GM21619 (cell line): ENCODE data around the gene HOXA7.

Experiments
- ATAC-seq: cut with Tn5 transposase; IDR thresholded peaks from one replicate; pipeline ENCODE4 v1.9.1; 2021; ENCODE audit not compliant: unreplicated experiment

The HOXA7 gene

DNA sequence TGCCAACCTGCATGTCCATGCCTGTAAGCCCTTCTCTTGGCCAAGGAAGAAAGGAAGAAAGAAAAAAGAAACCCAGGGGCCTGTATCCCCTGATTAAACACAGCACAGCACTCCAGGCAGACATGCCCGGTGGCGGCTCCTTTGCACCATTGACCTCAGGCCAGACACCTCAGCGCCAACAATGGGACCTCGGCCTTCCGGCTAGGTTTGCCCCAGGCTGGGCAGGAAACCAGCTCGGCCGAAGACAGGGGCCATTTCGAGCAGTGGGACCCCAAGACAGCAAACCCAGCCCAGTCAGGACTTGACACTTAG lies 14.8 kb upstream of the HOXA7 start:
- no peak for ATAC-seq

DNA sequence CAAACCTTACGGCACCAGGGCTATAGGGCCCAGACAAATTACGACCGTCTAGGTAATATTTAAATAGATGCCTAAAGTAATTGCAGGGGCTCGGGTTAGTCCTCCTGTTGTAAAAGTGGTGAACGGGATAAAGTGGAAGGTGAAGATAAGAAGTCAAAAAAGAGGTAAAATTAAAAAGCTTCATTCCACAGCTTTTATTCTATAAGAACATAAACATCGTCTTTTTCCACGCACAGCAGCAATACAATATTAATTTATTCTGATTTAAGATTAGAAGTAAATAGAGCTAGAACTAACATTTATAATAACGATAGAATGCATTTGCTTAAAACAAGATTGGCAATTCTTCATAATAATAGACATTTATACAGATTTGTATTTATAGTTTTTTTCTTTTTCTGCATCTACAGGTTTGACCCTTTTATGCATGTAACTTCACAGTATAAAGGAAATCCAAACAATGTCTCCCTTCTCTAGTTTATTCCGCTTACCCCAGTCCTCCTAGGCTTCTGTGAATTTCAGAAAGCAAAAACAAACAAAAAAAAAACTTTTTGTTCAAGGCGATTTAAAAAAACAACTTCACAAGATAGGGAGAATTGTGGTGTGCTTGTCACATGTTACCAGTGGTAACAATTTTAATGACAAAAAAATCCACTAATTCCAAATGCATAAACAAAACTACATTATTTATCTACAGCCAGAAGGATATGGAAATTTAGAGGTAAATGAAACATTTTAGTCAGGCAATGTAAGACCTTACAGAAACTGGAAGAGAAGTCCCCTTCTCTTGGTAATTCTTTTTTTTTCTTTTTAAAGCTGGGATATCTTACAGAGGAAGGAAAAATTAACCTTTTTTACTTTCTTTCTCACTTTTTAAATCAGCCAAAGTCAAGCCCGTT lies 14.2 kb upstream of the HOXA7 start:
- ATAC-seq, result no peak

DNA sequence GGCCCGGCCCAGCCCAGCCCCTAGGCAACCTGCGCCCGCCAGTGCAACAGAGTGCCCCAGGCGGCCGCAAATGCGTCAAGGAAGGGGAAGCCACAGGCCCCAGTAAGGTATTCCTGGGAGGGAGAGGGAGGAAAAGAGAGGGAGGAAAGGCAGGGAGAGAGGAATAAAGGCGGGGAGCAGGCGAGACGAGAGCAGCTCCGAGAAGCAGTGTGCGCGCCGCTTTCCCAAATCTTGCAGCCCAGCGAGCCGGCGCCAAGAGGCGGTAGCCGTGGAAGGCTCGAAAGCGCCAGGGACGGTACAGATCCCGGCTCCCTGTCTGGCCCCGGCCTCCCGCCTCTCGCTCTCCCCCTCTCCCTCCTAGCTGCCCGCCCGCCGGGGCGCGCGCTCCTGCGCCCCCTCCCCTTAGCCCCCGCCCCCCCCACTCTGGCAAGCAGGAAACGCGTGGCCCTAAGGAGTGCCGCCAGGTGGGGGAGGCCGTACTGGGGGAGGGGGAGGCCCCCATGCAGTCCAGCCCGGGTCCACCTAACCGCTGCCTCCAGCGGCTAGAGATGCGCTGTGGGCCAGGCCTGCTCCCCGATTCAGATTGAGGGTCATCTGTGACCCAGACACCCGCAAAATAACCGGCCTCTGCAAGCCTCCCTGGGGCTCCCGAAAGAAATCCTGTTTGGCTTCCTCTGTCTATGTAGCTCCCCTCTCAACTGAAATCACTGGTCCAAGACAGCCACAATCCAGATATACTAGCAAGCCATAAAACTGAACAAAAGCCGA lies 13.4 kb upstream of the HOXA7 start:
- no peak for ATAC-seq

GRCh38 chr7:27168265-27168947 lies 11.9 kb upstream of the HOXA7 start:
- ATAC-seq, result no peak

GRCh38 chr7:27167916-27168264 lies 11.4 kb upstream of the HOXA7 start:
- no peak for ATAC-seq

DNA sequence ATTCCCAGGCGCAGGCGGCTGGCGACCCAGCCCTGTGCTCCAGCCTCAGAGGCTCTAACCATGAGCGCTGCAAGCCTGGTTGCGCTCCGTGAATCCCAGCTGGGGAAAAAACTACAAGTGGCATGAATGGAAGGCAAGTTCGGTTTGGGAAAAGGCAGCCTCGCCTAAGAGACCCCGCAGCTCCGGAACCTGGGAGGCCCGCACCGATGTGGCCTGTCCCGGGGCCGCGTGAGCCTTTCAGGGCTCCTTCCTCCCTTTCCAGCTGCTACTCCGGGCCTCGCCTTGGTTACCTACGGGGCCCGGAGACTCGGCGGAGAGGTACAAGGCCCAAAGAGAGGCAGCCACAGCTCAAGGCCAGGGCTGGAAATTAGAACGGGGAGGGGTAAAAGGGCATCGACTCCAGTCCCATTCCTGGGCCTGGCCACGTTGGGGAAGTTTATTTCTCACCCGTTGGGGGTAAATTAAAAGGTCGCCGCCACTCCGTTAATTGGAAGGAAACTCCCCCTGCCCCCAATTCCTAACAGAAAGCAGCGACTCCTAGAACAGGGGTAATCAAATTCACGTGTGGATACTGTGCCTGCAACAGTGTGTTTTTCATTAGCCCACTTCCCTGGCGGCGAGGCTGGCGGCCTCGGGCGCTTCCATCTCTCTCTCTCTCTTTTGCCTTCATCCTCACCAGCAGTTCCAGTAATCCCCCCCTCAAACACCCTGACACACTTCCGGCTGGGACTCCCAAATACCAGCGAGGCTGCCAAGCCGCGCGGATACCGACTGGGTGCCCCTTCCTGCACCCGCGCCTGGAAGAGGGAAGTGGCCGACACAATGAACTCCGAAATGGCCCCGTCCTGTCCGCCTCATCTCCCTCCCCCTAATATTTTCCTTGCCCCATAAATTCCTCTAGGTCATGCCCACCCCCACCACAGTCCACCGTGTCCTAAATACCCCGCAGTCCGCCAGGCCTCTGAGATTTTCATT lies 10.3 kb upstream of the HOXA7 start:
- no peak for ATAC-seq

- no peak for ATAC-seq
Measured at GRCh38 chr7:27165996-27166530, 9.6 kb upstream of the HOXA7 start.

DNA sequence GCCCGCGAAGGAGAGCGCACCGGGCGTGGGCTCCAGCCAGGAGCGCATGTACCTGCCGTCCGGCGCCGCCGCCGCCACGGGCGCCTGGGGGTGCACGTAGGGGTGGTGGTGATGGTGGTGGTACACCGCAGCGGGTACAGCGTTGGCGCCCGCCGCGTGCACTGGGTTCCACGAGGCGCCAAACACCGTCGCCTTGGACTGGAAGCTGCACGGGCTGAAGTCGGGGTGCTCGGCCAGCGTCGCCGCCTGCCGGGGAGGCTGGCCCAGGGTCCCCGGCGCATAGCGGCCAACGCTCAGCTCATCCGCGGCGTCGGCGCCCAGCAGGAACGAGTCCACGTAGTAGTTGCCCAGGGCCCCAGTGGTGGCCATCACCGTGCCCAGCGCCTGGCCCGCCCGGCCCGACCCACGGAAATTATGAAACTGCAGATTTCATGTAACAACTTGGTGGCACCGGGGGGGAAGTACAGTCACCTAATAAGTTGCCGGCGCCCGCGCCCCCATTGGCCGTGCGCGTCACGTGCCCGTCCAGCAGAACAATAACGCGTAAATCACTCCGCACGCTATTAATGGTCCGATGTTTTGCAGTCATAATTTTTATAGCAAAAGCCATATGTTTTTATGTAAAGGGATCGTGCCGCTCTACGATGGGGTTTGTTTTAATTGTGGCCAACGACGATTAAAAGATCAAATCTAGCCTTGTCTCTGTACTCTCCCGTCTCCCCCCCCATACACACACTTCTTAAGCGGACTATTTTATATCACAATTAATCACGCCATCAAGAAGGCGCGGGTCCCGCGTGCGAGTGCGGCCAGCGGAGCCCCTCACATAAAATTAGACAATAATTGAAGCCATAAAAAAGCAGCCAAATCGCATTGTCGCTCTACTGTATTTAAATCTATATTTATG lies 8.9 kb upstream of the HOXA7 start, which contains the start of gene HOXA9:
Gene HOXA9 (minus strand): TSS at position 449 of the 907 bp plus-strand sequence. CDS start 80 bp downstream, at position 369.
- ATAC-seq, result no peak

DNA sequence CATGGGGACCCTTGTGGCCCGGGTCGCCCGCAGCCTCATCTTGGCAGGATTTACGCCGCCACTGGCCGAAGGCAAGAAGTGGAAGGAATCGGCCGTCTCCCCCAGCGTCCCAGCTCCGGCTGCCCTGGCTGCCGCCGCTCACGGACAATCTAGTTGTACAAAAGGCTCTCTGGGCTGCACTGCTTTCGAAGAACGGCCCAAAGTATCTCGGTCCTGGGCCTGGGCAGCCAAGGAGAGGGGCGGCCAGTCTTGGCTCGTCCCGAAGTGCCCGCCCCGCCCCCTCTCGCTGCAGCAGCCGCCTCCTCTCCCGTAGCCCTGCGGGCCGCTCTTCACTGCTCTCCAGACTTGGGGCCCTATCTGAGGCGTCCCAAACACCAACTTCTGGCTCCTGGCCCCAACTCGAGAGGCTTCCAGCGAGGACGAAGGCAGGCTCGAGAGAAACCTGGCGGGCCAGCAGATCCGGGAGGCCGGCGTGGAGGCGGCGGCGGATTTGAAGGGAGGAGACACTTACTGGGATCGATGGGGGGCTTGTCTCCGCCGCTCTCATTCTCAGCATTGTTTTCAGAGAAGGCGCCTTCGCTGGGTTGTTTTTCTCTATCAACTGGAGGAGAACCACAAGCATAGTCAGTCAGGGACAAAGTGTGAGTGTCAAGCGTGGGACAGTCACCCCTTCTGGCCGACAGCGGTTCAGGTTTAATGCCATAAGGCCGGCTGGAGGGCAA lies 8.1 kb upstream of the HOXA7 start:
- no peak for ATAC-seq

GRCh38 chr7:27164045-27164366 lies 7.5 kb upstream of the HOXA7 start:
- ATAC-seq, result no peak

DNA sequence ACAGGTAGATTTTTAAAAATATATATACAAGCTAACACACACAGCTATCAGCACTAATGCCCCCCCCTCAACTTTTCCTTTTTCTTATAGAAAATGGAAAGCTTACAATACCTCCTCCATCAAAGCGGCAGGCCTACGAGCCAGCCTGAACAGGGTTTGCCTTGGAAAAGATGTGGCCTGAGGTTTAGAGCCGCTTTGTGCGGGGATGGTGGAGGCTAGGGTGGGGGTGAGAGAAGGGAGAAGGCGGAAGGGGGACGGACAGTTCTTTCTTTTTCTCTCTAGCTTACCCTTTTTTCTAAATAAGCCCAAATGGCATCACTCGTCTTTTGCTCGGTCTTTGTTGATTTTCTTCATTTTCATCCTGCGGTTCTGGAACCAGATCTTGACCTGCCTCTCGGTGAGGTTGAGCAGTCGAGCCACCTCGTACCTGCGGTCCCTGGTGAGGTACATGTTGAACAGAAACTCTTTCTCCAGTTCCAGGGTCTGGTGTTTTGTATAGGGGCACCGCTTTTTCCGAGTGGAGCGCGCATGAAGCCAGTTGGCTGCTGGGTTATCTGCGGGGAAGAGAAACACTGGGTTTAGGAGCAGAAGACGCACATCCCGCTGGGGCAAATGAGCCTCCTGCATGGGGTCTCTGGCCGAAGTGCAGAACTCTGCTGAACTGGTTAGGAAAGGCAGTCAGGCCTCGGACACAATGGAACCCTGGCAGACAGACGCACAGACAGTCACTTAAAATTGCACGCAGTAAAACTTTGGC lies 7.0 kb upstream of the HOXA7 start:
- no peak for ATAC-seq

DNA sequence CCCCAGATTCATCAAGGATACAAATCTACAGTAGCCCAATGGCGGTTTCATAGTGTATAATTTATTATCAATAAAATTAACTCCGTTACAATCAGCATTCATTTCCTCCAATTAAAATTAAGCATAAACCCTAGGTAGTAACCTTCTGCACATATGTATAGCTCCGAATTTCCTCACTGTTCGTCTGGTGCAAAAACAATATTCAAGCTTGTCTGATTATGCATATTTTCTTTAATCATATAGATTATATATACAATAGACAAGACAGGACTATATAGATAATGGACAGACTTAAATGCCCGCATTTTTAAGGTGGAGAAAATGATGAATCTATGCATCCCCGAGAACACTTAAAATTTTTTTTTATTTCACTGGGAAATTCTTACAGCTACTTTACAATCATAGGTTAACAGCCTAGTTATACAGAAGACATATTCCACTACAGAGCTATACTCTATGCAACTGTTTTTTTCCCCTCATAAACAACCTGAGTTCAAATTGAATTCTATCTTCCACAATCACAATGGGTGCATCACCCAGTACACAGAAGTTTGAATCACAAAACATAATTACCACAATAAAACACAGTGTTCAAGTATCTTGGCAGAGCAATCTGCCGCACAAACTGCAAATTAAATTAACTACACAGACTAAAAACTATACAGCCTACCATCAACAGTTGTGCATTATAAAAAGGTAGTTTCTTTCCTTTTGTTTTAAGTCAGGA lies 6.2 kb upstream of the HOXA7 start:
- no peak for ATAC-seq

- ATAC-seq, result no peak
Measured at GRCh38 chr7:27161721-27162560, 5.5 kb upstream of the HOXA7 start.

- ATAC-seq, result no peak
Measured at GRCh38 chr7:27161214-27161720, 4.8 kb upstream of the HOXA7 start.

GRCh38 chr7:27160546-27161213 lies 4.2 kb upstream of the HOXA7 start:
- peak; percentile 63 for ATAC-seq

DNA sequence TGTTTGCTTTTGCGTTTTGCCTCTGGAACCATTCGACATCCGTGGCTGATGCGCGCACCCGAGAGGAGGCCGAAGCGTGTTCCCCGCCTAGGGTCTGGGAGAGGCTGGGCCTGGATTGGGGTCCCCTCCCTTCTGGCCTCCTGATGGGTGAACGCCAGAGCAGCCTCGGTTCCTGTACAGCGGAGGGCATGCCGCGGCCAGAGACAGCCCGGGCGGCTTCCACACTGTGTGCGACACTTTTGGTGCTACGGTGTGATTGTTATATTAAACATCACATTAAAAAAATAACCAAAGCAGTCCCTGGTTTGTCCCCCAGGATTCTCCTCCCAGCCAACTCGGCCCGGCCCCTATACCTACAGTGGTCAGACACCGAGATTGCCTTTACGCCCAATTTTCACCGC lies 3.7 kb upstream of the HOXA7 start:
- no peak for ATAC-seq
